ENCODE measurements around the gene PITPNM1. TPM values are rescaled to one million over a fixed set of nuclear protein-coding genes. Genes with fewer than 3 reads are reported as not detected.

The PITPNM1 gene
- total and polyA plus RNA-seq, 2 experiments from 2014 or later, result 9.1 to 57.1 TPM

DNA sequence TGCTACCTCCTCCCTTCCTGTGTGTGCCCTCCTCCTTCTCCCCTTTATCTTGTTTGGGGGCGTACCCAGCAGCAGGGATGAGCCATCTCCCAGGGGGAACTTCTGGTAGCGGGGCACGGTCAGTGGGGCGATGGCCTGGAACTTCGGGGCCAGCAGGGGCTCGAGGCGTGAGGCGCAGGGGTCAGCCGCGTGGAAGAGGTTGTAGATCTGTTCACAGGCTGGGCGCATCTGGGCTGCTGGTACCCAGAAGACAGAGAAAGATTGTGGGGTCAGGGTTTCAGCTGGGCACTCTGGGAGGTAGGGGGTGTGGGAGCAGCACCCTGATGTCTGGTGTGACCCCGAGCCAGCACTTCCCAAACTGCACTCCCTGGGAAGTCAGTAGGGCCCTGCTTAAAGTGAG, 9.1 kb downstream of the PITPNM1 start (continued):
- TF ChIP-seq, protein P1, sequence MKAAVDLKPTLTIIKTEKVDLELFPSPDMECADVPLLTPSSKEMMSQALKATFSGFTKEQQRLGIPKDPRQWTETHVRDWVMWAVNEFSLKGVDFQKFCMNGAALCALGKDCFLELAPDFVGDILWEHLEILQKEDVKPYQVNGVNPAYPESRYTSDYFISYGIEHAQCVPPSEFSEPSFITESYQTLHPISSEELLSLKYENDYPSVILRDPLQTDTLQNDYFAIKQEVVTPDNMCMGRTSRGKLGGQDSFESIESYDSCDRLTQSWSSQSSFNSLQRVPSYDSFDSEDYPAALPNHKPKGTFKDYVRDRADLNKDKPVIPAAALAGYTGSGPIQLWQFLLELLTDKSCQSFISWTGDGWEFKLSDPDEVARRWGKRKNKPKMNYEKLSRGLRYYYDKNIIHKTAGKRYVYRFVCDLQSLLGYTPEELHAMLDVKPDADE (IDR thresholded peaks at IDR 0.05), result no peak
- no peak for TF ChIP-seq EZH2 (IDR thresholded peaks at IDR 0.05; ENCODE audit: low read depth, unreplicated experiment)
- no peak for TF ChIP-seq STAT1 (IDR thresholded peaks at IDR 0.05; ENCODE audit: unreplicated experiment)
- no peak for TF ChIP-seq ZNF114 (CRISPR knock-in tag; IDR thresholded peaks at IDR 0.05)
- no peak for TF ChIP-seq CREB1 (CRISPR knock-in tag; IDR thresholded peaks at IDR 0.05; ENCODE audit: low read depth)
- TF ChIP-seq EZH2phosphoT487 (IDR thresholded peaks at IDR 0.05; ENCODE audit: unreplicated experiment), result no peak
- TF ChIP-seq, protein P2, sequence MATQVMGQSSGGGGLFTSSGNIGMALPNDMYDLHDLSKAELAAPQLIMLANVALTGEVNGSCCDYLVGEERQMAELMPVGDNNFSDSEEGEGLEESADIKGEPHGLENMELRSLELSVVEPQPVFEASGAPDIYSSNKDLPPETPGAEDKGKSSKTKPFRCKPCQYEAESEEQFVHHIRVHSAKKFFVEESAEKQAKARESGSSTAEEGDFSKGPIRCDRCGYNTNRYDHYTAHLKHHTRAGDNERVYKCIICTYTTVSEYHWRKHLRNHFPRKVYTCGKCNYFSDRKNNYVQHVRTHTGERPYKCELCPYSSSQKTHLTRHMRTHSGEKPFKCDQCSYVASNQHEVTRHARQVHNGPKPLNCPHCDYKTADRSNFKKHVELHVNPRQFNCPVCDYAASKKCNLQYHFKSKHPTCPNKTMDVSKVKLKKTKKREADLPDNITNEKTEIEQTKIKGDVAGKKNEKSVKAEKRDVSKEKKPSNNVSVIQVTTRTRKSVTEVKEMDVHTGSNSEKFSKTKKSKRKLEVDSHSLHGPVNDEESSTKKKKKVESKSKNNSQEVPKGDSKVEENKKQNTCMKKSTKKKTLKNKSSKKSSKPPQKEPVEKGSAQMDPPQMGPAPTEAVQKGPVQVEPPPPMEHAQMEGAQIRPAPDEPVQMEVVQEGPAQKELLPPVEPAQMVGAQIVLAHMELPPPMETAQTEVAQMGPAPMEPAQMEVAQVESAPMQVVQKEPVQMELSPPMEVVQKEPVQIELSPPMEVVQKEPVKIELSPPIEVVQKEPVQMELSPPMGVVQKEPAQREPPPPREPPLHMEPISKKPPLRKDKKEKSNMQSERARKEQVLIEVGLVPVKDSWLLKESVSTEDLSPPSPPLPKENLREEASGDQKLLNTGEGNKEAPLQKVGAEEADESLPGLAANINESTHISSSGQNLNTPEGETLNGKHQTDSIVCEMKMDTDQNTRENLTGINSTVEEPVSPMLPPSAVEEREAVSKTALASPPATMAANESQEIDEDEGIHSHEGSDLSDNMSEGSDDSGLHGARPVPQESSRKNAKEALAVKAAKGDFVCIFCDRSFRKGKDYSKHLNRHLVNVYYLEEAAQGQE (IDR thresholded peaks at IDR 0.05; ENCODE audit: unreplicated experiment), result no peak
- TF ChIP-seq ZNF331 (CRISPR knock-in tag; IDR thresholded peaks at IDR 0.05; ENCODE audit: low read depth), result no peak
- TF ChIP-seq, protein P3, sequence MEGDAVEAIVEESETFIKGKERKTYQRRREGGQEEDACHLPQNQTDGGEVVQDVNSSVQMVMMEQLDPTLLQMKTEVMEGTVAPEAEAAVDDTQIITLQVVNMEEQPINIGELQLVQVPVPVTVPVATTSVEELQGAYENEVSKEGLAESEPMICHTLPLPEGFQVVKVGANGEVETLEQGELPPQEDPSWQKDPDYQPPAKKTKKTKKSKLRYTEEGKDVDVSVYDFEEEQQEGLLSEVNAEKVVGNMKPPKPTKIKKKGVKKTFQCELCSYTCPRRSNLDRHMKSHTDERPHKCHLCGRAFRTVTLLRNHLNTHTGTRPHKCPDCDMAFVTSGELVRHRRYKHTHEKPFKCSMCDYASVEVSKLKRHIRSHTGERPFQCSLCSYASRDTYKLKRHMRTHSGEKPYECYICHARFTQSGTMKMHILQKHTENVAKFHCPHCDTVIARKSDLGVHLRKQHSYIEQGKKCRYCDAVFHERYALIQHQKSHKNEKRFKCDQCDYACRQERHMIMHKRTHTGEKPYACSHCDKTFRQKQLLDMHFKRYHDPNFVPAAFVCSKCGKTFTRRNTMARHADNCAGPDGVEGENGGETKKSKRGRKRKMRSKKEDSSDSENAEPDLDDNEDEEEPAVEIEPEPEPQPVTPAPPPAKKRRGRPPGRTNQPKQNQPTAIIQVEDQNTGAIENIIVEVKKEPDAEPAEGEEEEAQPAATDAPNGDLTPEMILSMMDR (conservative IDR thresholded peaks at IDR 0.05; ENCODE audit: low read depth in 2 of 2), result no peak
- no peak for TF ChIP-seq POLR2AphosphoS5 (IDR thresholded peaks at IDR 0.05; ENCODE audit: low read depth)
- no peak for TF ChIP-seq JUNB (IDR thresholded peaks at IDR 0.05; ENCODE audit: unreplicated experiment)
- no peak for TF ChIP-seq NANOG (IDR thresholded peaks at IDR 0.05; ENCODE audit: borderline replicate concordance)

DNA sequence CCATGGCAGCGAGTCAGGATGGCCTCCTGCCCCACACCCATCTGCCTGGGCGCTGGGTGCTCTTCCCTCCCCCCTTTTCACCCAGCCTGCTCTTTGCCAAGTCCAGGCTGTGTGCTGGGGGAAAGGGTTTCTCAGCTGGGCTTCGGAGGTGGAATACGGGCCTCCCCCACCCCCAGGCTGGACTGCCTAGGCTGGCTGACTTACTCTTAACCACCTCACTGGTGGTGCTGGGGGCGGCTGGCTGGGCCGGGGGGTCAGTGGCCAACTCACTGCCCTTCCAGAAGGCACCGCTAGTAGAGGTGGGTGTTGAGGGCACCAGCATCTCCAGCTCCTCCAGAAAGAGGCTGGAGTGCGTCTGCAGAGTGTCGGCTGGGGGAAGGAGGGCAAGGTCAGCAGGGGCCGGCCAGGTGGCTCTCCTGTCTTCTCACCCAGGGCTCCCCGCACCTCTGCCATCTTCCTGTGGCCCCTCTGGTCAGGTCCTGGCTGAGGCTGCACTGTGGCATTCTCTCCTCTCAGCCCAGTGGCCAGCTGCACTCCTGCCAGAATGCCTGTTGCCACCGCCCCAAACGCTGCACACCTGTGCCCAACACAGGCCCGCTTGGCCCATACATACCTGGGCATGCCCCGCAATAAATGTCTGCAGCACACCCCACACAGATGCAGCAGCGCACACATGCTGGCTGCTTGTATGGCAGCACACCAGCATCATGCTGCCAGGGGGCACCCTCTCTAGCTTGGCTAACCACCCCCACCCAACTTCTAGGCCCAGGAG, 9.7 kb downstream of the PITPNM1 start:
- Histone ChIP-seq H3F3A (replicated peaks; ENCODE audit: low read depth) (0 out of 2 replicates have a peak, but pooled peaks cover 3% of the 10 kb centered on the region), H3K79me2 (replicated peaks; ENCODE audit: insufficient read depth) (no peaks in the 10 kb centered on the region), H3K4me1 (ENCODE audit: insufficient read depth) (no peaks in the 10 kb centered on the region), H3K4me3 (no peak overlapping the region), H3K27me3 (ENCODE audit: insufficient read depth) (no peaks in the 10 kb centered on the region), H4K20me1 (replicated peaks; ENCODE audit: insufficient read depth) (no peaks in the 10 kb centered on the region; the same call in 1 of the 2 replicates), H3K27ac (ENCODE audit: low read depth) (no peak overlapping the region), H3K4me2 (no peak overlapping the region), H2AFZ (no peak overlapping the region), H3K36me3 (ENCODE audit: insufficient read depth) (no peaks in the 10 kb centered on the region; the same call in 1 of the 2 replicates), H3K9me2 (ENCODE audit: insufficient read depth) (no peaks in the 10 kb centered on the region)
- Mint-ChIP-seq H3K9me3 (no peaks in the 10 kb centered on the region), H3K36me3 (ENCODE audit: low read depth) (no peaks in the 10 kb centered on the region; the same call in 2 of the 3 replicates), H3K4me3 (no peak overlapping the region), H3K27ac (no peak overlapping the region), H3K4me1 (no peaks in the 10 kb centered on the region), H3K27me3 (ENCODE audit: insufficient read depth, low read depth, poor library complexity) (peaks cover under 1% of the 10 kb centered on the region)
- ATAC-seq, result no peak
- DNase-seq (ENCODE audit: low spot score), result no peak
- TF ChIP-seq STAT1 (IDR thresholded peaks at IDR 0.05; ENCODE audit: unreplicated experiment) (no peak), ZNF331 (CRISPR knock-in tag; IDR thresholded peaks at IDR 0.05; ENCODE audit: low read depth) (no peak)
